ENCODE results near the gene SLC39A13. TPM values are rescaled to one million over a fixed set of nuclear protein-coding genes. Genes with fewer than 3 reads are reported as not detected.

The SLC39A13 gene
- total RNA-seq, 2 experiments from 2014 or later: 36.6 to 39.2 TPM

DNA sequence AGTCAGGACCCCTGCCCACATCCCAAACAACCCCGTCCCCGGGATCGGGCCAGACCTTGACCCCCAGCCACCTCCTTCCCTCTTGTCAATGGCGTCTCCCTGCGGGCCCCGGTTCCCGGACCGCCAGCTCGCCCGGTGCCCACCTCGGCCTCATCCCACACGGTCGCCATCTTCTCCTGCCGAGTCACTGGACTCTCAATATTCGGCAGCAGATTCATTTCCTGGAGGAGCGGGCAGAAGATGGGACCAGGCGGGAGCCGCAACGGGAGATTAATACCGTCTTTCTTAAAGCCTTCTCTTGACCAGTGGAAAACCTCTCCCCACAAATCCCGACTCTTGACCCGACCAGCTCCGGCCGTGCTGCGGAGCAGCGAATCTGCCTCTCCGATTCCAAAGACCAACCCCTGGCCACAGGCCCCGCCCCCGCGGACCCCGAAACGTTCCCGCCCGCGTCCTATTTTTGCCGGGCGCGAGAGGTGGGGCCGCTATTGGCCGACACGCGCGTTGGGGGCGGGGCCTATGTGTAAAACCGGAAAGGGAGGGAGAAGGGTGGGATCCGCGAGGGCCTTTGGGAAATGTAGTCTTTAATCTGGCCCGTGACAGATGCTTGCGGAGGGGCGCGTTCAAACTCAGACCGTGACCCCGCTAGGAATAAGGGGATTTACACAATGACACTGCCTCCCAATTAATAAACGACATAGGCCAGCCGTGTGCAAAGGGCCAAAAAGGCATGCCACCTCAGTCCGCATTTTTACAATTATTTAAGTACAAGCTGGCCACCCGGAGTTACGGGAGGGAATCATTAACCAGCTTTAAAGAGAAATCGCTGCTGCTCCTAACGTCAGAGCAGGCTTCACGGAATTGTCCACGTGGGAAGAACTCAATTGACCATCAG is 17.9 kb downstream of the SLC39A13 start, which contains the start of gene PSMC3:
PSMC3 (minus strand) TSS at position 378 of the 895 bp plus-strand sequence; CDS start at position 218, 160 bp downstream.
- ChIA-PET POLR2A (interaction anchor here (0.7 to 2.1 kb wide), 8 partner anchors 9 to 212 kb away, joined by 3 to 14 read pairs (median 4); partner anchors contain the start of genes ACP2, DDB2 and SLC39A13), CTCF (interaction anchor here (0.7 to 2.2 kb wide), 4 partner anchors 14 to 127 kb away, joined by 3 to 5 read pairs (median 4); partner anchors contain the start of gene CELF1)
- Mint-ChIP-seq H3K9me3 (no peaks in the 10 kb centered on the region), H3K4me3 (peak within 1 kb of the TSS; percentile 100), H3K27me3 (no peaks in the 10 kb centered on the region), H3K4me1 (ENCODE audit: low read depth) (peaks cover 25% of the 10 kb centered on the region), H3K27ac (peak within 1 kb of the TSS; percentile 90), H3K36me3 (ENCODE audit: low read depth) (peaks cover 50% of the 10 kb centered on the region)
- peaks cover 30% of the 10 kb centered on the region for H3K4me1 ChIP-seq (ENCODE audit: insufficient read depth, low read length)
- intact Hi-C loops (cut with DNase I, micrococcal nuclease): loop anchor here (1.0 to 10.0 kb wide), 7 partner anchors 126 to 1312 kb away; partner anchors contain the start of genes ARFGAP2 (in 2 of the 2), ARHGAP1 (in 1 of the 2), CELF1 (in 1 of the 2) and CKAP5 (in 1 of the 2)
- no peaks in the 10 kb centered on the region for H3K27me3 ChIP-seq (ENCODE audit: control insufficient read depth in 1 of 2, insufficient read depth in 2 of 2, low read length in 2 of 2)
- peak; percentile 98 for ATAC-seq (ENCODE audit: poor library complexity)
- peaks cover 31% of the 10 kb centered on the region for H3K36me3 ChIP-seq (ENCODE audit: insufficient read depth, low read length)
- TF ChIP-seq, protein P1, sequence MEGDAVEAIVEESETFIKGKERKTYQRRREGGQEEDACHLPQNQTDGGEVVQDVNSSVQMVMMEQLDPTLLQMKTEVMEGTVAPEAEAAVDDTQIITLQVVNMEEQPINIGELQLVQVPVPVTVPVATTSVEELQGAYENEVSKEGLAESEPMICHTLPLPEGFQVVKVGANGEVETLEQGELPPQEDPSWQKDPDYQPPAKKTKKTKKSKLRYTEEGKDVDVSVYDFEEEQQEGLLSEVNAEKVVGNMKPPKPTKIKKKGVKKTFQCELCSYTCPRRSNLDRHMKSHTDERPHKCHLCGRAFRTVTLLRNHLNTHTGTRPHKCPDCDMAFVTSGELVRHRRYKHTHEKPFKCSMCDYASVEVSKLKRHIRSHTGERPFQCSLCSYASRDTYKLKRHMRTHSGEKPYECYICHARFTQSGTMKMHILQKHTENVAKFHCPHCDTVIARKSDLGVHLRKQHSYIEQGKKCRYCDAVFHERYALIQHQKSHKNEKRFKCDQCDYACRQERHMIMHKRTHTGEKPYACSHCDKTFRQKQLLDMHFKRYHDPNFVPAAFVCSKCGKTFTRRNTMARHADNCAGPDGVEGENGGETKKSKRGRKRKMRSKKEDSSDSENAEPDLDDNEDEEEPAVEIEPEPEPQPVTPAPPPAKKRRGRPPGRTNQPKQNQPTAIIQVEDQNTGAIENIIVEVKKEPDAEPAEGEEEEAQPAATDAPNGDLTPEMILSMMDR (IDR thresholded peaks at IDR 0.05): no peak
- peak within 1 kb of the TSS; percentile 84 for H3K27ac ChIP-seq (ENCODE audit: low read depth in 1 of 2, low read length in 2 of 2)
- H3K9me3 ChIP-seq (ENCODE audit: control insufficient read depth in 1 of 2, insufficient read depth in 1 of 2, low read length in 2 of 2): no peaks in the 10 kb centered on the region
- peak within 1 kb of the TSS; percentile 100 for H3K4me3 ChIP-seq (ENCODE audit: low read length)
- DNase-seq: peak; percentile 93 to 99 (median 98)

- no peak for ATAC-seq (ENCODE audit: poor library complexity)
- no peak for DNase-seq
- TF ChIP-seq, protein P1 (IDR thresholded peaks at IDR 0.05): no peak
- Histone ChIP-seq H3K36me3 (ENCODE audit: insufficient read depth, low read length) (no peaks in the 10 kb centered on the region), H3K27ac (ENCODE audit: low read depth in 1 of 2, low read length in 2 of 2) (no peak overlapping the region), H3K4me1 (ENCODE audit: insufficient read depth, low read length) (peaks cover 12% of the 10 kb centered on the region), H3K9me3 (ENCODE audit: control insufficient read depth in 1 of 2, insufficient read depth in 1 of 2, low read length in 2 of 2) (no peaks in the 10 kb centered on the region), H3K4me3 (ENCODE audit: low read length) (no peak overlapping the region), H3K27me3 (ENCODE audit: control insufficient read depth in 1 of 2, insufficient read depth in 2 of 2, low read length in 2 of 2) (no peaks in the 10 kb centered on the region)
- peaks cover 12% of the 10 kb centered on the region for H3K36me3 Mint-ChIP-seq (ENCODE audit: low read depth)
- H3K4me3 Mint-ChIP-seq: no peak overlapping the region
- H3K27ac Mint-ChIP-seq: no peak overlapping the region
- CTCF ChIA-PET: no interaction called here
- peaks cover 12% of the 10 kb centered on the region for H3K4me1 Mint-ChIP-seq (ENCODE audit: low read depth)
- intact Hi-C loops (cut with DNase I, micrococcal nuclease): no loop called here
- H3K27me3 Mint-ChIP-seq: no peaks in the 10 kb centered on the region
- POLR2A ChIA-PET: no interaction called here
- no peaks in the 10 kb centered on the region for H3K9me3 Mint-ChIP-seq
These were observed 22.1 kb downstream of the SLC39A13 start for GRCh38 chr11:47430524-47430923.

DNA sequence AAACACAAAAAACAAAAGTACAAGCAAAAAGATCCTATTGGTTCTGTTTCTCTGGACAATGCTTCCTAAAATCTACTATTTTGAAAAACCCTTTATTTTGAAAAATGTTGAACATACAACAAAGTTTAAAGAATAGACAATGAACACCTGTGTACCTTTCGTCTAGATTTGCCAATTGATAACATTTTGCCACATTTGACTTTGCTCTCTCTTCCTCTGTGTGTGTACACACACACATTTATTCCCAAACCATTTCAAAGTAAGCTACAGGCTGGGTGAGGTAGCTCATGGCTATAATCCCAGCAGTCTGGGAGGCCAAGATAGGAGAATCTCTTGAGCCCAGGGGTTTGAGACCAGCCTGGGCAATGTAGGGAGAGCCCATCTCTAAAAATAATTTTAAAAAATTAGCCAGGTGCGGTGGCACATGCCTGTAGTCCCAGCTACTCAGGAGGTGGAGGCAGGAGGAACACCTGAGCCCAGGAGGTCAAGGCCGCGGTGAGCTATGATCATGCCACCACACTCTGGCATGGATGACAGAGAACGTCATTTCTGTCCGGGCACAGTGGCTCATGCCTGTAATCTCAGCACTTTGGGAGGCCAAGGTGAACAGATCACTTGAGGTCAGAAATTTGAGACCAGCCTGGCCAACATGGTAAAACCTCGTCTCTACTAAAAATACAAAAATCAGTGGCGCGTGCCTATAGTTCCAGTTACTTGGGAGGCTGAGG is 23.1 kb downstream of the SLC39A13 start:
- H3K4me3 ChIP-seq (ENCODE audit: low read length): no peak overlapping the region
- intact Hi-C loops (cut with DNase I, micrococcal nuclease): no loop called here
- no peak overlapping the region for H3K27ac ChIP-seq (ENCODE audit: low read depth in 1 of 2, low read length in 2 of 2)
- no peak for ATAC-seq (ENCODE audit: poor library complexity)
- peaks cover 2% of the 10 kb centered on the region for H3K36me3 Mint-ChIP-seq (ENCODE audit: low read depth)
- CTCF ChIA-PET: no interaction called here
- no peaks in the 10 kb centered on the region for H3K9me3 ChIP-seq (ENCODE audit: control insufficient read depth in 1 of 2, insufficient read depth in 1 of 2, low read length in 2 of 2)
- TF ChIP-seq, protein P1 (IDR thresholded peaks at IDR 0.05): no peak
- no peak overlapping the region for H3K4me3 Mint-ChIP-seq
- peaks cover 7% of the 10 kb centered on the region for H3K4me1 ChIP-seq (ENCODE audit: insufficient read depth, low read length)
- H3K27me3 ChIP-seq (ENCODE audit: control insufficient read depth in 1 of 2, insufficient read depth in 2 of 2, low read length in 2 of 2): no peaks in the 10 kb centered on the region
- POLR2A ChIA-PET: interaction anchor here (1.0 kb wide), 1 partner anchor 37 kb away, joined by 3 read pairs; no protein-coding TSS in a partner anchor
- H3K9me3 Mint-ChIP-seq: no peaks in the 10 kb centered on the region
- no peak for DNase-seq
- H3K4me1 Mint-ChIP-seq (ENCODE audit: low read depth): peaks cover 2% of the 10 kb centered on the region
- H3K27me3 Mint-ChIP-seq: no peaks in the 10 kb centered on the region
- H3K27ac Mint-ChIP-seq: no peak overlapping the region
- H3K36me3 ChIP-seq (ENCODE audit: insufficient read depth, low read length): no peaks in the 10 kb centered on the region

Data from CD4-positive, alpha-beta T cell (primary cell).